ES-I3 (cell line): Measurements from ENCODE around the gene AP5B1.
A peak's percentile ranks its signal among the peaks of the same experiment; 100 is the strongest.

Experiments
- H3K36me3 ChIP-seq: 2 replicates; pipeline ENCODE4 v1.6.1; 2013; ENCODE audit warnings: mild to moderate bottlenecking, low read length, control low read depth, moderate library complexity; ENCODE audit not compliant: insufficient read depth
- H3K4me1 ChIP-seq: 2 replicates; pipeline ENCODE4 v1.6.1; 2013; ENCODE audit warnings: mild to moderate bottlenecking, control low read depth, low read length; ENCODE audit not compliant: insufficient read depth
- H3K9ac ChIP-seq: 2 replicates; pipeline ENCODE4 v1.6.1; 2013; ENCODE audit warnings: low read depth, mild to moderate bottlenecking, low read length, moderate library complexity
- H3K9me3 ChIP-seq: 2 replicates; pipeline ENCODE4 v1.6.1; 2013; ENCODE audit warnings: mild to moderate bottlenecking, low read length, moderate library complexity; ENCODE audit not compliant: control insufficient read depth, insufficient read depth

AP5B1 gene

GRCh38 chr11:65792456-65792855, 11.7 kb upstream of the AP5B1 start:
- H3K9ac ChIP-seq, result no peak overlapping the region
- no peaks in the 10 kb centered on the region for H3K9me3 ChIP-seq
- no peaks in the 10 kb centered on the region for H3K36me3 ChIP-seq
- peaks cover 17% of the 10 kb centered on the region; the same call in 1 of the 2 replicates for H3K4me1 ChIP-seq

- H3K36me3 ChIP-seq, result no peaks in the 10 kb centered on the region
- H3K9me3 ChIP-seq, result no peaks in the 10 kb centered on the region
- peaks cover 17% of the 10 kb centered on the region; the same call in 1 of the 2 replicates for H3K4me1 ChIP-seq
- H3K9ac ChIP-seq, result no peak overlapping the region
These were observed 11.0 kb upstream of the AP5B1 start for GRCh38 chr11:65791719-65792213.

GRCh38 chr11:65790902-65791650, 10.3 kb upstream of the AP5B1 start:
- Histone ChIP-seq H3K4me1 (peaks cover 17% of the 10 kb centered on the region; the same call in 1 of the 2 replicates), H3K9ac (no peak overlapping the region), H3K9me3 (no peaks in the 10 kb centered on the region), H3K36me3 (no peaks in the 10 kb centered on the region)

GRCh38 chr11:65790104-65790901, 9.5 kb upstream of the AP5B1 start:
- Histone ChIP-seq H3K4me1 (peaks cover 17% of the 10 kb centered on the region; the same call in 1 of the 2 replicates), H3K9me3 (no peaks in the 10 kb centered on the region), H3K9ac (no peak overlapping the region), H3K36me3 (no peaks in the 10 kb centered on the region)

GRCh38 chr11:65789230-65790103, 8.7 kb upstream of the AP5B1 start:
- no peaks in the 10 kb centered on the region for H3K9me3 ChIP-seq
- no peaks in the 10 kb centered on the region for H3K36me3 ChIP-seq
- peaks cover 17% of the 10 kb centered on the region; the same call in 1 of the 2 replicates for H3K4me1 ChIP-seq
- no peak overlapping the region for H3K9ac ChIP-seq

GRCh38 chr11:65788821-65789220, 8.0 kb upstream of the AP5B1 start:
- Histone ChIP-seq H3K36me3 (no peaks in the 10 kb centered on the region), H3K4me1 (peaks cover 22% of the 10 kb centered on the region; the same call in 1 of the 2 replicates), H3K9ac (no peak overlapping the region)

GRCh38 chr11:65787649-65788622, 7.2 kb upstream of the AP5B1 start:
- Histone ChIP-seq H3K9ac (peak overlapping the region; percentile 77), H3K9me3 (no peaks in the 10 kb centered on the region), H3K4me1 (peaks cover 22% of the 10 kb centered on the region; the same call in 1 of the 2 replicates), H3K36me3 (no peaks in the 10 kb centered on the region)

More at GRCh38 chr11:65788821-65789220, 8.0 kb upstream of the AP5B1 start:
- H3K9me3 ChIP-seq, result no peaks in the 10 kb centered on the region

- Histone ChIP-seq H3K4me1 (peaks cover 22% of the 10 kb centered on the region; the same call in 1 of the 2 replicates), H3K36me3 (no peaks in the 10 kb centered on the region), H3K9ac (peak within 1 kb of the TSS; percentile 77), H3K9me3 (no peaks in the 10 kb centered on the region)
These were observed 6.2 kb upstream of the AP5B1 start, which contains the start of gene OVOL1 for GRCh38 chr11:65786786-65787636. Gene OVOL1, plus strand, starts transcription at chr11:65787063. Its CDS starts 311 bp downstream, at chr11:65787374.

- peaks cover 22% of the 10 kb centered on the region; the same call in 1 of the 2 replicates for H3K4me1 ChIP-seq
- no peaks in the 10 kb centered on the region for H3K9me3 ChIP-seq
- H3K9ac ChIP-seq, result peak overlapping the region; percentile 44
- no peaks in the 10 kb centered on the region for H3K36me3 ChIP-seq
These were observed 5.4 kb upstream of the AP5B1 start for GRCh38 chr11:65786008-65786785.

GRCh38 chr11:65785319-65786007, 4.7 kb upstream of the AP5B1 start:
- Histone ChIP-seq H3K36me3 (no peaks in the 10 kb centered on the region), H3K9ac (no peak overlapping the region; the same call in 1 of the 2 replicates), H3K4me1 (peaks cover 22% of the 10 kb centered on the region; the same call in 1 of the 2 replicates), H3K9me3 (no peaks in the 10 kb centered on the region)

- Histone ChIP-seq H3K9me3 (no peaks in the 10 kb centered on the region), H3K36me3 (no peaks in the 10 kb centered on the region; the same call in 1 of the 2 replicates), H3K4me1 (peaks cover 4% of the 10 kb centered on the region; the same call in 1 of the 2 replicates), H3K9ac (no peak overlapping the region)
These were observed 2.0 kb upstream of the AP5B1 start for GRCh38 chr11:65782816-65783228.
